LNCAP (cell line): ENCODE results near the gene KLHL6.
A peak's percentile ranks its signal among the peaks of the same experiment; 100 is the strongest.

Experiments
- TF ChIP-seq, protein P1 (sequence below): fragments of 450-650 bp; IDR thresholded peaks from 2 replicates; pipeline ENCODE4 v1.5.1; 2017; ENCODE audit warnings: mild to moderate bottlenecking

KLHL6 gene

DNA sequence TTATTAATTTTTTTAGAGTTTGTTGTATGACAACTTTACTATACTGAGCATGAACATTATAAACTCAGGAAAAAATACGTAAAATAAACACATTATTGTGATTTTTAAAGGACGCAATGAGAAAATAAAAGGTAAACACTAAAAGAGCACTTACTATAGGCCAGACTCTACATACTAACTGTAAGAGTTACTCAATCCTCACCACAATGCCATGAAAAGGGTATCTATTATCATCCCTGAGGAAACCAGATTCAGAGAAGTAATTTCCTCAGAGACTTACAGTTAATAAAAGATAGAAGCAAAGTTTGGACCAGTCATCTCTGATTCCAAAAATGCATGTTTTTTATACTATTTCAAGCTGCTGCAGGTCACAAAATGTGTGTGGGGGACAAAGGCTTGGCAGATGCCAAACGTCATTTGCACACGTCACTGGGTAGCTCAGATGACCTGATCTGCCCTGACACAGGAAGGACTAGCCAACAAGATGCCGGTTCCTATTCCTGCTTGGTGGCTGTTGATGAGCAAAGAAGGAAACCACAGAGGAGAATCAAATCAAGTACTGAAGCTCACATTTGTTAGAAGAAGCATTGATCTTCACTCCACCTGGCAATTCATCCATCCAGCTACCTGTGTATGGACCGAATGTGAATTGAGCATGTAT, 42.3 kb downstream of the KLHL6 start:
- TF ChIP-seq, protein P1, sequence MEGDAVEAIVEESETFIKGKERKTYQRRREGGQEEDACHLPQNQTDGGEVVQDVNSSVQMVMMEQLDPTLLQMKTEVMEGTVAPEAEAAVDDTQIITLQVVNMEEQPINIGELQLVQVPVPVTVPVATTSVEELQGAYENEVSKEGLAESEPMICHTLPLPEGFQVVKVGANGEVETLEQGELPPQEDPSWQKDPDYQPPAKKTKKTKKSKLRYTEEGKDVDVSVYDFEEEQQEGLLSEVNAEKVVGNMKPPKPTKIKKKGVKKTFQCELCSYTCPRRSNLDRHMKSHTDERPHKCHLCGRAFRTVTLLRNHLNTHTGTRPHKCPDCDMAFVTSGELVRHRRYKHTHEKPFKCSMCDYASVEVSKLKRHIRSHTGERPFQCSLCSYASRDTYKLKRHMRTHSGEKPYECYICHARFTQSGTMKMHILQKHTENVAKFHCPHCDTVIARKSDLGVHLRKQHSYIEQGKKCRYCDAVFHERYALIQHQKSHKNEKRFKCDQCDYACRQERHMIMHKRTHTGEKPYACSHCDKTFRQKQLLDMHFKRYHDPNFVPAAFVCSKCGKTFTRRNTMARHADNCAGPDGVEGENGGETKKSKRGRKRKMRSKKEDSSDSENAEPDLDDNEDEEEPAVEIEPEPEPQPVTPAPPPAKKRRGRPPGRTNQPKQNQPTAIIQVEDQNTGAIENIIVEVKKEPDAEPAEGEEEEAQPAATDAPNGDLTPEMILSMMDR = no peak

DNA sequence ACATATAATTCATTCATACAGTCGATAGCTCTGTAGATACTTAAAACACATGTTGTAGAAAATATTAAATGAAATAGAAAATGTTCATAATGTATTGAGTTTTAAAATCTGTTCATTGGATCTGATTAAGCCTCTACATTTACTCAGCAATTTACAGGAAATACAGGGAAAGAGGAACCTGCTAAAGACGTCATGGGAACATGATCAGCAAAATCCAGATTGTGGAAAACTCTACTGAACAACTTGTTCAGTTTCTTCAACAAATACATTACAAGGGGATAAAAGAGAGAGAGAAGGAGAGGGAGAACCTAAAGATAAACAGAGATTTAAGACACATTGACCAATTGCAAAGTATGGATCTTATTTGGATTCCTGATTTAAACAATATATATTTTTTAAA, 46.7 kb downstream of the KLHL6 start:
- TF ChIP-seq, protein P1 = no peak

DNA sequence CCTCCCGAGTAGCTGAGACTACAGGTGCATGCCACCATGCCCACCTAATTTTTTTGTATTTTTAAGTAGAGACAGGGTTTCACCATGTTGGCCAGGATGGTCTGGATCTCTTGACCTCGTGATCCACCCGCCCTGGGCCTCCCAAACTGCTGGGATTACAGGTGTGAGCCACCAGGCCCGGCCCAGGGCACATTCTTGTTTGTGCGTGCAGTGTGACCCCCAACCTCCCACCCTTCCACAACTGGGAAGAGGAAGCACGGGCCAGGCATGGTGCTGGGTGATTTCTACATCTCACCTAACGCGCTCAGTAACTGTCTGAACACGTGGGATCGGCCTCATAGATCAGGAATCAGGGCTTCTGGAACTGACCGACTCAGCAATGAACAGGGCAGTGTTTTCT, 48.0 kb downstream of the KLHL6 start:
- TF ChIP-seq, protein P1 = no peak

DNA sequence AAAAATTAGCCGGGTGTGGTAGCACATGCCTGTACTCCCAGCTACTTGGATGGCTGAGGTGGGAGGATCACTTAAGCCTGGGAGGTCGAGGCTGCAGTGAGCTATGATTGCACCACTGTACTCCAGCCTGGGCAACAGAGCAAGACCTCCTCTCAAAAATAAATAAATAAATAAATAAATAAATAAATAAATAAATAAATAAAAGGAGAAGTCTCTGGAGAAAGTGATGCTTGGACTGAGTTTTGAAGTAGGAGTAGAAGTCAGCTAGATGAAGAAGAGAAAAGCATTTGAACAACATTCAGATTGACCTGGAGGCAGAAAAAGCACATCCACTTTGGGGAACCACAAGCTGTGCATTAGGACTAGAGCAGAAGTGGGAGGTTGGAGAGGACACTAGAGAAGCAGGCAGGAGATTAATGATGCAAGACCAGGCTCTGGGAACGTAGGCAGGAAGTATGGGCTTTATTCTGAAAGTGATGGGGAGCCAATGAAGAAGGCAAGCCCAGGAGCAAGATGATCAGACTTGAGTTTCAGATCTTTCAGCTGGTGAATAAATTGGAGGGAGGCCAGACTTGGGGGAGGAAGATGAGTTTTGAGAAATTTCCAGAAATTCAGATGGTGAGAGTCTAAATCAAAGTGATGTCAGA, 48.7 kb downstream of the KLHL6 start:
- TF ChIP-seq, protein P1 = no peak

DNA sequence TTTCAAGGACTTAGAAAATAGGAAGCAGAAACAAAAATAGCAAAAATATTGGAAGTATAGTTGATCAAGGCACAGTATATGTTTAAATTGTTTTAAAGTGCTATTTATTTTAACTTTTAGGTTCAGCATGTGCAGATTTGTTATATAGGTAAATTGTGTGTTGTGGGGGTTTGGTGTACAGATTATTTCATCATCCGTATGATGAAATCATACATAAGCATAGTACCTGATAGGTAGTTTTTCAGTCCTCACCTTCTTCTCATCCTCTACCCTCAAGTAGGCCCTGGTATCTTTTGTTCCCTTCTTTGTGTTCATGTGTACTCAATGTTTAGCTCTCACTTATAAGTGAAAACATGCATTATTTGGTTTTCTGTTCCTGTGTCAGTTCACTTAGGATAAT, 50.9 kb downstream of the KLHL6 start:
- TF ChIP-seq, protein P1 = no peak

DNA sequence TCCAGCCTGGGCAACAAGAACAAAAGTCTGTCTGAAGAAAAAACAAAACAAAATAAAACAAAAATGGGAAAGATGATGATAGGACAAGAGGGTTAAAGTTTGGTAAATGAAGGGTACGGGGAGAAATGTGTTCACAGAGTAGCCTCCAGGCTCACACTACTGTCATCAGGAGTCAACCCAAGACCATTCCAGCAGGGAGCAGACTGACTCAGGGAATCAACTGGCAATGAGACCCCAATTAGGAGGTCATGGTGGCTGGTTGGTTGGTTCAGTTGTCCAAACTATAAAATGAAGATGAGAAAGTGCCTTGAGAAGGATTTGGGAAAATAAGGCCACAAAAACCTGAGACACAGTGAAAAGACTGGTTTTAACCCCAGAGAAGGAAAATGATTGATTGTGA, 51.8 kb downstream of the KLHL6 start:
- TF ChIP-seq, protein P1 = no peak

DNA sequence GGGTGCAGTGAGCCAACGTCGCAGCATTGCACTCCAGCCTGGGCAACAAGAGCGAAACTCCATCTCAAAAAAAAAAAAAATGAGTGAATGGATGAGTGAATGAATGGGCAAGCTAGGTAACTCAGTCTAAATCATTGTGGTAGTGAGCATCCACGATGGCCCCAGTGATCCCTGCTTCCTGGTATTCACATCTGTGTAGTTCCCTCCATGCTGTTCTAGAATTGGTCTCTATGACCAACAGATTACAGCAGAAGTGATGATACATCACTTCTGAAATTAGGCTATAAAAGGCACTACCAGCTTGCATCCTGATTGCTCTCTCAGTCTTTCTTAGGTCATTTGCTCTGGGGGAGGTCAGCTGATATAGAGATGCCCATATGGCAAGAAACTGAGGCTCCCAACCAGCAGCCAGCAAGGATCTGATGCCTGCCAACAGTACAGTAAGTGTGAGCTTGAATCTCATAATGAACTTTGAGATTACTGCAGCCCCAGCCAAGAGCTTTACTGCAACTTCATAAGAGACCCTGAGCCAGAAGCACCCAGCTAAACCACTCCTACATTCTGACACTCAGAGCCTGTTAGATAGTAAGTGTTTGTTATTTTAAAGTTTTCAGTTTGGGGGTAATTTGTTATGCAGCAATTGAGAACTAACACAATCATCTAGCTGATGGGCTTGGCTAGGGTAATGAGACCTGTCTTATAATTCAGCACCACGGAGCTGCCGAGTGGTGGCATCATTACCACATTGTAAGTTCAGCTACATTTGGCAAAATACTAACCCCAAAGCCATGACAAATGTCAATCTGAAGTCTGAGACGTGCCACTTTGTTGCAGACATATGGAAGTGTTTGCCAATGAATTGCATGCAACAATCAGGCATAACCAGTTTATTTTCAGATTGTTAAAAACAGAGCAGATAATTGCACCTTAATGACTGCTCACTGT, 53.0 kb downstream of the KLHL6 start:
- TF ChIP-seq, protein P1 = peak; percentile 54; the same call in 1 of the 2 replicates
